ENCODE data around the gene NTMT2.

- TF ChIP-seq CTCF (IDR thresholded peaks at IDR 0.05; ENCODE audit: insufficient read depth, low read depth, low read length) (no peak), EZH2 (IDR thresholded peaks at IDR 0.05; ENCODE audit: insufficient read depth, low read length) (no peak)
These were observed 29.3 kb downstream of the NTMT2 start for GRCh38 chr1:170175041-170175440.
